Activated T-helper 2 cell treated with anti-CD3 and anti-CD28 coated beads, Interferon-gamma antibody, Interleukin-2, Interleukin-4, amounts not matched to agents 10 μg/mL and 5 μg/mL and 100 μg/mL, durations not matched to agents 14 hours and 24 hours and 36 hours (primary cell): ENCODE results near the gene ZNF746. TPM values are rescaled to one million over a fixed set of nuclear protein-coding genes. Genes with fewer than 3 reads are reported as not detected.

Source experiments
- DNase-seq: peaks from one replicate; pipeline ENCODE4 v3.0.0; 2021; ENCODE audit warnings: low spot score
- H3K27ac Mint-ChIP-seq: one replicate; pipeline ENCODE4 v1.8.0; 2021; ENCODE audit warnings: mixed read lengths
- H3K27me3 Mint-ChIP-seq: one replicate; pipeline ENCODE4 v1.8.0; 2021; ENCODE audit warnings: low read depth, mixed read lengths
- H3K36me3 Mint-ChIP-seq: one replicate; pipeline ENCODE4 v1.8.0; 2021; ENCODE audit warnings: low read depth, mixed read lengths
- H3K4me1 Mint-ChIP-seq: one replicate; pipeline ENCODE4 v1.8.0; 2021; ENCODE audit warnings: low read depth, mixed read lengths
- H3K4me3 Mint-ChIP-seq: one replicate; pipeline ENCODE4 v1.8.0; 2021; ENCODE audit warnings: low read depth, mild to moderate bottlenecking, moderate library complexity, mixed read lengths
- H3K9me3 Mint-ChIP-seq: one replicate; pipeline ENCODE4 v1.8.0; 2021; ENCODE audit warnings: mixed read lengths
- intact Hi-C: fragments of 100-400 bp; cut with micrococcal nuclease; formaldehyde crosslinking; loops from one replicate; pipeline ENCODE4 v1.15.1; 2023
- total RNA-seq: library from RNA; stranded (reverse); gene quantifications from 2 replicates; pipeline ENCODE4 v1.2.3, GENCODE V29; 2022

Gene ZNF746
- total RNA-seq, 1 donor from 2014 or later: 26.4 TPM

GRCh38 chr7:149463500-149464161, 34.0 kb downstream of the ZNF746 start:
- Mint-ChIP-seq H3K9me3 (peaks cover 9% of the 10 kb centered on the region), H3K27me3 (peaks cover 15% of the 10 kb centered on the region), H3K27ac (no peak overlapping the region)

GRCh38 chr7:149462101-149462520, 35.5 kb downstream of the ZNF746 start:
- intact Hi-C loops: no loop called here
- no peaks in the 10 kb centered on the region for H3K36me3 Mint-ChIP-seq
- peaks cover 9% of the 10 kb centered on the region for H3K9me3 Mint-ChIP-seq
- peak overlapping the region; percentile 31 for H3K4me3 Mint-ChIP-seq
- DNase-seq: no peak
- H3K27me3 Mint-ChIP-seq: peaks cover 15% of the 10 kb centered on the region
- peaks cover 19% of the 10 kb centered on the region for H3K4me1 Mint-ChIP-seq
- H3K27ac Mint-ChIP-seq: no peak overlapping the region

More at GRCh38 chr7:149463500-149464161, 34.0 kb downstream of the ZNF746 start:
- H3K36me3 Mint-ChIP-seq: no peaks in the 10 kb centered on the region
- H3K4me3 Mint-ChIP-seq: no peak overlapping the region
- H3K4me1 Mint-ChIP-seq: peaks cover 11% of the 10 kb centered on the region
- intact Hi-C loops: no loop called here
- no peak for DNase-seq

GRCh38 chr7:149460493-149461277, 36.9 kb downstream of the ZNF746 start, which contains the start of gene ZNF777:
ZNF777 (minus strand) TSS chr7:149461062; CDS start chr7:149456022, 5,040 bp downstream.
- H3K9me3 Mint-ChIP-seq: no peaks in the 10 kb centered on the region
- intact Hi-C loops: loop anchor here (1.0 to 2.0 kb wide), 2 partner anchors 37 to 164 kb away; partner anchors contain the start of gene ZNF746
- peaks cover 6% of the 10 kb centered on the region for H3K36me3 Mint-ChIP-seq
- peak; percentile 80 for DNase-seq
- H3K27me3 Mint-ChIP-seq: peaks cover 10% of the 10 kb centered on the region
- H3K27ac Mint-ChIP-seq: peak within 1 kb of the TSS; percentile 79
- H3K4me3 Mint-ChIP-seq: peak within 1 kb of the TSS; percentile 84
- H3K4me1 Mint-ChIP-seq: peaks cover 19% of the 10 kb centered on the region

- Mint-ChIP-seq H3K9me3 (no peaks in the 10 kb centered on the region), H3K27ac (no peak overlapping the region), H3K36me3 (peaks cover 15% of the 10 kb centered on the region), H3K4me1 (peaks cover 19% of the 10 kb centered on the region), H3K4me3 (no peak overlapping the region), H3K27me3 (peaks cover 9% of the 10 kb centered on the region)
- intact Hi-C loops: loop anchor here (1.0 to 2.0 kb wide), 3 partner anchors 37 to 165 kb away; partner anchors contain the start of gene ZNF746
- DNase-seq: peak; percentile 24
Observed at GRCh38 chr7:149459540-149460452, 37.8 kb downstream of the ZNF746 start.

GRCh38 chr7:149459201-149459539, 38.4 kb downstream of the ZNF746 start:
- DNase-seq: no peak
- intact Hi-C loops: loop anchor here (2.0 kb wide), 1 partner anchor 36 kb away; no protein-coding TSS in a partner anchor
- H3K36me3 Mint-ChIP-seq: peaks cover 21% of the 10 kb centered on the region
- peak overlapping the region; percentile 69 for H3K4me3 Mint-ChIP-seq
- H3K9me3 Mint-ChIP-seq: no peaks in the 10 kb centered on the region
- H3K27me3 Mint-ChIP-seq: peaks cover 3% of the 10 kb centered on the region
- H3K27ac Mint-ChIP-seq: peak overlapping the region; percentile 38
- peaks cover 19% of the 10 kb centered on the region for H3K4me1 Mint-ChIP-seq

GRCh38 chr7:149458235-149458634, 39.4 kb downstream of the ZNF746 start:
- no peak for DNase-seq
- Mint-ChIP-seq H3K27ac (peak overlapping the region; percentile 69), H3K36me3 (peaks cover 25% of the 10 kb centered on the region), H3K4me1 (peaks cover 19% of the 10 kb centered on the region), H3K27me3 (no peaks in the 10 kb centered on the region), H3K4me3 (peak overlapping the region; percentile 69), H3K9me3 (no peaks in the 10 kb centered on the region)
- intact Hi-C loops: loop anchor here (2.0 kb wide), 1 partner anchor 35 kb away; no protein-coding TSS in a partner anchor

GRCh38 chr7:149457766-149458165, 39.8 kb downstream of the ZNF746 start:
- Mint-ChIP-seq H3K4me3 (no peak overlapping the region), H3K36me3 (peaks cover 28% of the 10 kb centered on the region), H3K27me3 (no peaks in the 10 kb centered on the region), H3K4me1 (peaks cover 19% of the 10 kb centered on the region), H3K9me3 (no peaks in the 10 kb centered on the region), H3K27ac (no peak overlapping the region)
- no peak for DNase-seq
- intact Hi-C loops: loop anchor here (2.0 kb wide), 1 partner anchor 35 kb away; no protein-coding TSS in a partner anchor

GRCh38 chr7:149456506-149457421, 40.8 kb downstream of the ZNF746 start:
- no peak for DNase-seq
- intact Hi-C loops: no loop called here
- Mint-ChIP-seq H3K4me1 (peaks cover 19% of the 10 kb centered on the region), H3K36me3 (peaks cover 30% of the 10 kb centered on the region), H3K9me3 (no peaks in the 10 kb centered on the region), H3K4me3 (no peak overlapping the region), H3K27ac (no peak overlapping the region), H3K27me3 (no peaks in the 10 kb centered on the region)

GRCh38 chr7:149455175-149455950, 42.2 kb downstream of the ZNF746 start:
- peaks cover 40% of the 10 kb centered on the region for H3K36me3 Mint-ChIP-seq
- no peak for DNase-seq
- H3K27me3 Mint-ChIP-seq: no peaks in the 10 kb centered on the region
- intact Hi-C loops: no loop called here
- H3K9me3 Mint-ChIP-seq: no peaks in the 10 kb centered on the region
- no peak overlapping the region for H3K27ac Mint-ChIP-seq
- no peak overlapping the region for H3K4me3 Mint-ChIP-seq
- peaks cover 13% of the 10 kb centered on the region for H3K4me1 Mint-ChIP-seq

- intact Hi-C loops: no loop called here
- Mint-ChIP-seq H3K27ac (no peak overlapping the region), H3K4me1 (peaks cover 13% of the 10 kb centered on the region), H3K27me3 (no peaks in the 10 kb centered on the region), H3K36me3 (peaks cover 46% of the 10 kb centered on the region), H3K4me3 (no peak overlapping the region), H3K9me3 (no peaks in the 10 kb centered on the region)
- DNase-seq: no peak
Observed at GRCh38 chr7:149454750-149455149, 42.9 kb downstream of the ZNF746 start.

GRCh38 chr7:149454006-149454405, 43.6 kb downstream of the ZNF746 start:
- H3K27me3 Mint-ChIP-seq: no peaks in the 10 kb centered on the region
- intact Hi-C loops: no loop called here
- H3K36me3 Mint-ChIP-seq: peaks cover 52% of the 10 kb centered on the region
- peaks cover 12% of the 10 kb centered on the region for H3K4me1 Mint-ChIP-seq
- no peak overlapping the region for H3K27ac Mint-ChIP-seq
- no peak for DNase-seq
- no peak overlapping the region for H3K4me3 Mint-ChIP-seq
- no peaks in the 10 kb centered on the region for H3K9me3 Mint-ChIP-seq
